ENCODE data around the gene UBL4B. TPM values are rescaled to one million over a fixed set of nuclear protein-coding genes. Genes with fewer than 3 reads are reported as not detected.

Gene UBL4B
- total and polyA plus RNA-seq, 11 donors = 0.11 TPM; not detected in 10

- WGBS, 4 donors = 50 to 56% (median 51%) methylated on average over 6 to 7 of the region's 7 CpGs
- no peak overlapping the region for H3K4me3 ChIP-seq
- H3K27me3 ChIP-seq = peaks cover 0 to 19% (median 0%) of the 10 kb centered on the region in 9 donors
- H3K9me3 ChIP-seq = no peaks in the 10 kb centered on the region
- peaks cover 0 to 12% (median 1%) of the 10 kb centered on the region in 12 donors for H3K4me1 ChIP-seq
- TF ChIP-seq CTCF (IDR thresholded peaks at IDR 0.05) (no peak), POLR2A (IDR thresholded peaks at IDR 0.05) (no peak)
- no peak overlapping the region for H3K27ac ChIP-seq
- intact Hi-C loops (cut with DNase I) = loop anchor here in 1 of 10 donors (5.0 kb wide), 1 partner anchor 32 kb away; no protein-coding TSS in a partner anchor
- ATAC-seq (peak in 2 of 4 donors; percentile 18 to 21), DNase-seq (no peak)
- H3K36me3 ChIP-seq = no peaks in the 10 kb centered on the region
Observed at GRCh38 chr1:110089561-110090275, 22.5 kb upstream of the UBL4B start.

GRCh38 chr1:110091381-110091780 is 20.9 kb upstream of the UBL4B start:
- intact Hi-C loops (cut with DNase I) = loop anchor here in 1 of 10 donors (5.0 kb wide), 1 partner anchor 34 kb away; no protein-coding TSS in a partner anchor
- H3K4me3 ChIP-seq = no peak overlapping the region
- TF ChIP-seq CTCF (IDR thresholded peaks at IDR 0.05) (no peak), POLR2A (IDR thresholded peaks at IDR 0.05) (no peak)
- H3K27me3 ChIP-seq = peaks cover 0 to 19% (median 2%) of the 10 kb centered on the region in 9 donors
- 57 to 76% (median 69%) methylated on average over 2 of the region's 2 CpGs for WGBS, 4 donors
- H3K36me3 ChIP-seq = no peaks in the 10 kb centered on the region
- no peak for DNase-seq
- H3K27ac ChIP-seq = no peak overlapping the region
- no peak for ATAC-seq
- peaks cover 0 to 12% (median 0%) of the 10 kb centered on the region in 12 donors for H3K4me1 ChIP-seq
- H3K9me3 ChIP-seq = no peaks in the 10 kb centered on the region

GRCh38 chr1:110091791-110092190 is 20.5 kb upstream of the UBL4B start:
- Histone ChIP-seq H3K4me3 (no peak overlapping the region), H3K27me3 (peaks cover 0 to 23% (median 0%) of the 10 kb centered on the region in 9 donors), H3K9me3 (no peaks in the 10 kb centered on the region), H3K36me3 (no peaks in the 10 kb centered on the region), H3K4me1 (peaks cover 0 to 12% (median 0%) of the 10 kb centered on the region in 12 donors), H3K27ac (no peak overlapping the region)
- no peak for DNase-seq
- WGBS, 4 donors = 73 to 79% (median 77%) methylated on average over 3 of the region's 3 CpGs
- TF ChIP-seq POLR2A (IDR thresholded peaks at IDR 0.05) = no peak
- TF ChIP-seq CTCF (IDR thresholded peaks at IDR 0.05) = no peak
- no peak for ATAC-seq
- intact Hi-C loops (cut with DNase I) = loop anchor here in 1 of 10 donors (5.0 kb wide), 1 partner anchor 34 kb away; no protein-coding TSS in a partner anchor

- Histone ChIP-seq H3K9me3 (no peaks in the 10 kb centered on the region), H3K27me3 (peaks cover 0 to 29% (median 0%) of the 10 kb centered on the region in 9 donors), H3K36me3 (no peaks in the 10 kb centered on the region), H3K4me3 (no peak overlapping the region), H3K4me1 (peaks cover 0 to 11% (median 0%) of the 10 kb centered on the region in 12 donors), H3K27ac (no peak overlapping the region)
- ATAC-seq (no peak), DNase-seq (no peak)
- intact Hi-C loops (cut with DNase I) = loop anchor here in 1 of 10 donors (5.0 kb wide), 1 partner anchor 36 kb away; no protein-coding TSS in a partner anchor
- WGBS, 4 donors = 92 to 96% (median 94%) methylated on average over 2 of the region's 2 CpGs
- TF ChIP-seq POLR2A (IDR thresholded peaks at IDR 0.05) (no peak), CTCF (IDR thresholded peaks at IDR 0.05) (no peak)
Observed at GRCh38 chr1:110092991-110093390, 19.3 kb upstream of the UBL4B start.

All from heart left ventricle (tissue), 16 donors.